NCI-H748 (cell line): Measurements from ENCODE around the gene SWAP70.
A peak's percentile ranks its signal among the peaks of the same experiment; 100 is the strongest.

Source experiments
- DNase-seq: peaks from one replicate; lab custom pipeline; 2025; ENCODE audit not compliant: unreplicated experiment; lab: John Stamatoyannopoulos, UW

SWAP70 gene

DNA sequence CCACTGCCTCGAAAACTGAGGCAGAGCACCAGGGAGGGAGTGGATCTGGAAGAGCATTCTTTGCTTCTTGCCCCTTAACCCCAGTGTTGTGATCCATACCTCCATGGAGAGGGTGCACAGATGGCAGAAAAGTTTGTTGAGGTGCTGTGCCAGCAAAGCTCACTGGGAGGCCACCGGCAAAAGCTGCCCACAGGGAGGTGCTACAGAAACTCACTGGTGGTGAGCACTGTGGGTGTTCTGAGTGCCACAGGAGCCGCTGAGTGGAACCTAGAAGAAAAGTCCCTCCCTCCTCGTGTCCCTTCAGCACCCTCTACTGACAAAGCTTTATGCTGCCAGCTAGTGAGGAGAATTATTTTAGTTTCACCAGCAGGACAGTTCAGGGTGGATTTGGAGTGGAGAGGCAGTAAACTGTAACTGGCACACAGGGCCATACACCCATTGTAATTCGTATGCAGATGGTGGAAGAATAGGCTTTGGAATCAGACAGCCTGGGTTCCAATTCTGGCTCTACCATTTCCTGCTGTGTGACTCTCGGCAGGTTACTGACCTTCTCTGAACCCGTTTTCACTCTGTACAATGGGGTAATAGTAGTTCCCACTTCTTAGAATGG lies 84.6 kb downstream of the SWAP70 start:
- DNase-seq, result peak; percentile 38

DNA sequence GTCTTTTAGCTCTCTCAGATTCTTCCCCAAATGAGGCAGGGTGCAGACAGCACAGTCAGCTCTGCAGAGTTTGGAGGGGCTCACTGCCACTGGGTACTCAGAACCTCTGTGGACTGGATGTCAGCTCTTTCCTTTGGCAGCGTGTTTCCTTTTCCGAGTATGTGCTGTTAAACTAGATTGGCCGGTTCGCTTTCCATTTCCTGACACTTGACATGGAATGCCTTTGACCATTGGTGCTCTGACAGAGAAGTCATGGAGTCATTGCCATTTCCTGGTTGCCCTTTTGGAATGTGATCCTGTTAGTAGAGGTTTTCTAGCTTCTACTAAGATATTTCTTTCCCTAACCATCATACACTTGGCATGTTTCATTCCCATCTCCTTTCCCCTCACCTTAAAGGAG lies 86.7 kb downstream of the SWAP70 start:
- no peak for DNase-seq

DNA sequence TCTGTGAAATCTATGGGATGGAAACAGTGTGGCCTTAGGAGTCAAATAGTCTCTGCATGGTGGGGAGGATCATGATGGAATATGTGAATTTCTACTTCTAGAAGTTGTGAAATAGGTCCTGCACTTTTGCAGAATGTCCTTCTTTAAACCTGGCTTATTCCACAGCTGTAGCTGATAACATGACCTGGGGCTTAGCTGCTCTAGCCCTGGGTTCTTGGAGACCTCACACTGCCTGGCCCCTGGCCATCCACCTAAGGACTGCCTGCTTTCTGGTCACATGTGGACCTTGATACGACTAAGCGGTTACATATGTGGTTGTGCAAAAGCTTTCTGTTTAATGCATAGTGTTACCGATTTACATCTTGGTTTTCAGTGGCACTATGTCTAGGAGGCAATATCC lies 88.2 kb downstream of the SWAP70 start:
- DNase-seq, result no peak

DNA sequence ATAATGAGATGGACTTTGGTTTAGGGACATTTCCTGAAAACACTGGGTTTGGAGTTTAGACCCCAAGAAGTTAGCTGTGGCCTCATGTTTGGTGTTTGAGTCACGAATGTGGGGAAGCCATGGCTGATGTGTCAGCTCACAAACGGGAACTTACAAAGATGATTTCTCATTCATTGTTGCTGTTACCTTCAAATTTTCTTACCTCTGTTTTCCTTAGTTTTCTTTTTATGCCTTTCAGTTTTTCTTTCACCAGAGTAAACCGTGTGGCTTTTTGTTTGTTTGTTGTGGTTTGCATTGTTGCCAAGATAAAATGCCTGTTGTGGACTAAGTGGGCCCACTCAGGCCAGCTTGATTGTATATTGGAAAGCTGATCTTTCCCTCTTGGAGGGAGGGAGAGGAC lies 89.1 kb downstream of the SWAP70 start:
- DNase-seq, result no peak

DNA sequence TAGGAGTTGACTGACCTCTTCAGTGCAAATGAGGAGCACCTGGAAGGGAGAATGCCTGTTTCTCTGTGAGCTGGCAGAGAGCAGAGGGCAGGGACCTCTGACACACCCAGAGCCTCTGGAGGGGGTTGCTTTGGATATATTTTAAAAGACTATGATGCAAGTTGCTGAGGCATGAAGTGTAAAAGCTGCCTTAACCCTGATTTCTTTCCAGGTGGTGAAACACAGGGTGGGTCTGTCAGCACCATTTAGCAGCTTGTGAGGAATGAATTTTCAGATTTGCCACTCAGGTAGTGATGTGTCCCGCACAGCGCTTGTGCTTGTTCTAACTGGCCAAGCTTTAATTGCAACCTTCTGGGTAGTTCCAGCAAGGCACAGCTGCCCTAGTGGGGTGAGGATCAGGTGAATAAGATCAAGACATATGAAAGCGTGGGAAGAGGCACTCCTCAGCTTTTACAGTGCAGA lies 90.2 kb downstream of the SWAP70 start:
- DNase-seq, result no peak

DNA sequence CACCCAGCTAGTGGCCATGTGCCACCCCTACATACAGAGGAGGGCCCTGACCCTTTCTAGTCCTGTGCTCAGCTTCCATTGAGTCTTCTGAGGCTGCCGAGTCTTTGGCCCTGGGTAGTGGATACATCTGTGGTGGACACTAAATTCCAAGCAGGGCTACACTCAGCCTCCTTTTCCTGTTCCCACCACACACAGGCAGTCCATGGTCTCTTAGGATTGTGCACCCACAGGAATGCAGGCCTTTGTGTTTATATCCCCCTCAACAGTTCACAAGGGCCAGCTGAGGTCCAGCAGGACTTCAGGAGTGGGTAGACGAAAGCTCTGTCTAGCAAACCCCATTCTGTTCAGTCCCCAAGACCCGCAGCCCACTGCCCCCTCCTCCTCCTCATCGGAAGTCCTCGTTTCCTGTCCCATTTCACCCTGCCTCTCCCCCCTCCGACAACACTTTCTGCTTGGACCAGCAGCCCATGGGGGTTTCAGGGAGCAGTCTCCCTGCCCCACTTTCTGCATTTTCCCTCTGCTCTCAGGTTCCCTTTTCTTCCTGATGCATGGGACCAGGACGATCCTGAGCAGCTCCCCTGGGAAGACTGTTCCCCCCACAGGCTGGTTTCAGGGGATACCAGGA lies 91.8 kb downstream of the SWAP70 start:
- DNase-seq, result no peak

DNA sequence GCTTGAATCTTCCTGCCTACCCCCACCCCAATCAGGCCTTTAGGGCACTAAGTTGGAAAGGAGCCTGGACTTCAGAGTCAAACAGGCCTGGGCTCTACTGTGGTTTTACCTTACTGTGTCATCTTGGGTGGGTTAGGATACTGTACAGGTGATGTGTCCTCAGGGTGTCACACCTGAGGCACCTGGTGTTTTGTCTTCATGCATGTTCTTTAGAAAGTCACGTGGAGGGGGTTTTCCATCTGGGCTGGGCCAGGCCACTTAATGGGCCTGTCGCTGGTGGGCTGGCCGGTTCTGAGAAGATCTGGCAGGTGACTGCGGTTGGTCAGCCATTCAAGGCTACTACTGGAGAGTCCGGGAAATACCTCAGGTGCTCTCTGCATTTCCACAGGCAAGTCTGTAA lies 92.6 kb downstream of the SWAP70 start:
- DNase-seq, result no peak

DNA sequence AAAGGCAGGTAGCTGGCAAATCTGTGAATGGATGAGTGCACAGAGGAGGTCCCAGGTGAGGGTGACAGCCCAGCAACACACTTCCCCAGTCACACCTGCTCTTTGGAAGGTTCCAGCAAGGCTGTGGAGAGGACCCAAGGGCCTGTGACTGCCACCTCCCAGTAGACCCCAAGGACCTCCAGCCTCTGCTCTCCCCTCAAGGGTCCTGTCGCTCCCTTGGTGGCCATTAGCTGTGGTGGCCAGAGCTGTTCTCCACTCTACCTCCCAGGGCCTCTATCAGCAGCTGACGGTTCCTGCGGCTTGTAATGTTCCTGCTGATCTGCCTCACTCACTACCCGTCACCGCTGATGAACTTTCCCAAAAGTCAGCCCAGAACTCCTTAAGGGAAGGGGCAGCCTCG lies 93.0 kb downstream of the SWAP70 start:
- no peak for DNase-seq

DNA sequence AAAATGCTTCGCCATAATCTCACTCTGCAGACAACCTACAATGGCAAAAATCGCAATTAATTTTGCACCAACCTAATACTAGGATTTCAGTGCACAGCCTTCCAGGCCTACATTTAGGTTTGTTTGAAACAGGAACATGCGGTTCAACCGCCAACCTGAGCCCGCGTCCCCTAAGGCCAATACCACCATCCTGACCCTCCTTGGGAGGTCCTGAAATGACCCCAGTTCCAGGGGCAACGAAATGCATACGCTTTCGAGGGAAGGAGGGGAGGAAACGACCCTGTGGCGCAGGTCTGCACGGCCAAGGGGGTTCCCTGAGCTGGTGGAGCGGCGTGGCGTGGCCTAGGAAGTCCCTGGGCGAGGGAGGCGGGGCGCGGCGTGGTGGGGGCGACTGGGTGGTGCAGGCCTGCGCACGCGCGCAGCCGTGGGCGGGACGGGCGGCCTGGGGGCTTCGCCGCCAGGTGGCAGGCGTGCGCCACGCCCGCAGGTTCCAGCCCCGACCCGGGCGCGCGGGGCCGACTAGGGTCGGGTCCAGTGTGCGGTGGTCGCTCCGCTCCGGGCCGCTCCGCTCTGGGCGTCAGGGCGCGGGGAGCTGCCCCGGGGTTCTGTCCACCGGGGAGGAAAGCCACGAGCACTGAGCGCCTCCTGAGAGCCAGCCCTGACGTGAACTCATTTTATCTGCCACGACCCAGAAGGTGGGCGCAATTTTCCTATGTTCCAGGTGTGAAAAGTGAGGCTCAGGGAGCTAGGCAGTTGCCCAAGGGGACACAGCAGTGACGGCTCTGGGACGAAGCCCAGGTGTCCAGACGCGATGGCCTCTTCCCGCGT lies 94.1 kb downstream of the SWAP70 start:
- DNase-seq, result peak; percentile 82

DNA sequence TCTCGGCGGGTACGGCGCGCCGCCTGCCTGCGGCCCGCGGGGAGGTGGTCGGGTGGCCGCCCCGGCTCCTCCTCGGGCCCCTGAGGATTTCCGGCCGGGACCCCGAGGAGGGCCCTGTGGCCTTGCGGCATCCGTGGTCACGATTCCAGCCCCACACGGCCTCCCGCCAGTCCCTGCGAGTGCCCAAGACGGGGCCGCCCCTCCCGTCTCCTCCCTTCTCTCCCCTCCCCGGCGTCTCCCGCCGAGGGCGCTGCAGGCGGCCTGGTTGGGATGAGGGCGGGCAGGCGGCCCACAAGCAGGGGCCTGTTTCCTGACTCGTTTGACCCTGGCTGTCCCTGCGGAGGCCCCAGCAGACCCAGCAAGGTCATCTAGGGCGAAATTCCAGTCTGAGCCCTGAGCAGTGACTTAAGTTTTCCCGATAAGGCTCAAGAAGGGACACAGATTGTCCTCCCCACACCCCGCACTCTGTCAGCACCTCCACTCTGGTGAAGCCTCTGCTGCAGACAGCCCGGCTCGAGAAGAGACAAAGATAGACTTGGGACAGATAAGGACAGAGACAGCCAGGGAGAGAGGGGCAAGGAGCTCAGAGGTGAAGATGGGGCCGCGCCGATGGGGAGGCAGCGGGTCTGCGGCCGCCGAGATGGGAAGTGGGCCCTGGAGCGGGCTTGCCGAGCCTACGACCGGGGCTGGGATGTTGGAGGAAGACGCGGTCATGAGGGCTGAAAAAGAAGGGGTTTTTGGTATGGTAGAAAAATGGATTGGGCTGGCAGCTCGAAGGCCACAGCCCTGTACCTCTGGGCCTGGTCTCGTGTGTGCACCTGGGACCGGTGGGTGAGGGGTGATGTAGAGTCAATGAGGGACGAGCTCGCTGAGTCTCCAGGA lies 95.0 kb downstream of the SWAP70 start:
- DNase-seq, result peak; percentile 70

DNA sequence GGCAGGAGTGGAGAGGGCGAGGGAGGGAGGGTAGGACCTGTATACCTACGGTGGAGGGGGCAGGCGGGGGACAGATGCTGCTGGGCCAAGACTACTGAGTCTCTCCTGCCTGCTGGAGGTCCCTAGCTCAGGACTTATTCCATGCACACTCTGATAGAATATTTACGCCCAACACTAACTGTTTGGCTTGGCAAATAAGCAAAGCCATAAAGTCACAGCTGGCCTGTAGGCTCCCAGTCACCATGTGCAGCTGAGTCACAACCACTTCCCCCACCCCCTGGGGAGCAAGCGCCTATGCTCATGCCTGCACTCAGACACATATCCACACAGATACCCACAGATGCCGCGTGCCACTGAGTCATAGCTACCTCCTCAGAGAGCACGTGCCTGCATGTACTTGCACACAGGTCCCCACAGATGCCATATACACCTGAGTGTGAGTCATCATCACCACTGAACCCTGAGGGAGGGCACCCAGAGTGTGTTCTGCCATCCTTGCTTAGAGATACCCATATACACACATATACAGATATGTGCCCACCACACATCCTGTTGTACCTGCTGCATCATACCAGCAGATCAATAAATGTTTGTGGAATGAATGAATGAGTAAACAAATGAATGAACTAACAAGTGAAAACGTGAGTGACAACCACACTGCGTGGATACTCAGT lies 95.8 kb downstream of the SWAP70 start:
- peak; percentile 16 for DNase-seq

DNA sequence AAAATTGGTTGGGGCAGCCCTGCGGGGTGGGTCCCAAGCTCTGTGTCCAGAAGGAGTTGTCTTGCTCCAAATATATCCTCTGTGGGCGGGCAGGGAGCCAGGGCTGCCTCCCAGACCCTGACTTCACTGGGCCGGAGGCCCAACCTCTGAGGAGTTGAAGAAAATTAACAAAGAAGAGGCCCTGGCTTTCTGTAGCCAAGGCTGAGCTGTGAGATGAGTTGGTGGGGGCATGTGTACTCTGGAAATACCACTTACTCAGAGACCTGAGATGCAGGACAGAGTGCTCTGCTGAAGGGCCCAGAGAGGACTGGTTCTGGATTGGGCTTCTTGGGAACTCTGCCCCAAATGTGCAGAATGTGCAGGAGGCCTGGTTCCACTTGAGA lies 96.3 kb downstream of the SWAP70 start:
- no peak for DNase-seq

DNA sequence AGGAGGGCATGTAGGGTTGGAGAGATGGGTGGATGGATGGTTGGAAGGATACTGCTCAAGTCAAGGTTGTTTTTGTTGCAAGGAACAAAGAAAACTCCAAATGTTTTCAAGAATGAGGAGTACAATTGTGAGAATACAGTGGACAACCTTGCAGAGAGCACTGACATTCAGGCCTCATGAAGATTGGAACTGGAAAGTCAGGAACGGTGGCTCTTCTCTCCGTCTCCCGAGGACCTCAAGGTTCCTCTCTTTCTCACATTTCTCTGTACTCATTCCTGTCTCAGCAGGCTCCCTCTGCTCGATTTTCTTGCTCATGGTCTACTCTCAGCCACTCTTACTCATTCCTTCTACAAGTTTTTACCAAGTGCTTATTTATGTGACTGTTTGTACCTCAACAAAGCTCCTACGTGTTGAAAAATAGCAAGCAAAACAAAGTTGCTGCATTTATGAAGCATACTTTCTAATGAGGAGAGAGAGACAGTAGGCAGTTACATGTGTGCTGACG lies 97.6 kb downstream of the SWAP70 start:
- DNase-seq, result no peak

DNA sequence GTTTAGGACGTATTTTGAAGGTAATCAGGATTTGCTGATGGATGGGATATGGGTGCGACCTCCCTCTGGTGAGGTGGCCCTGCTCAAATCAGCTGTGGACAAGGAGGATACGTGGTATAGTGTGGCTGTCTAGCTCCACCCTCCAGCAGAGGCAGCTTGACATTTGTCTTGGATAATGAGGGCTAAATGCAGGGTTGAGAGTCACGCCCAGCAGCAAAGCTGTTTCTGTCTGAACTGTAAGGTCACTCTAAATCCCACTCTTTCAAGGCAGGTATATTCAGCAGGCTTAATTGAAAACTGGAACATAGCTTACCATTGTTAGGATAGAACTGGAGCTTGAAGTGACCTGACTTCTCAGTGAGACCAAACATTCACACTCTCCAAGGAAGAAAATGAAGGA lies 98.7 kb downstream of the SWAP70 start:
- no peak for DNase-seq

DNA sequence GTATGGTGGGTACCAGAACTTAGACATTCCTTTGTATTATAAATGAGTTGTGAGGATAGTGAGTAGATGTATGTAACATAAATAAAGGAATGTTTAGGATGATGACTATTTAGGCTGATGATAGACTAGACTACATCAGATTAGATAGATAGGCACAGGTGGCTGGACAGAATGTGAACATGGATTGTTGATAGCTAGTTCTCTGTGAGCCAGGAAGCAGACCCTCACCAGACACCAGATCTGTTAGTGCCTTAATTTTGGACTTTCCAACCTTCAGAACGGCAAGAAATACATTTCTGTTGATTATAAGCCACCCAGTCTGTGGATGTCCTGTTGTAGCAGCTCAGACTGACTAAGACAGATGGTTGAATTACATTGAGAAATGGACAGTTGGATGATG lies 99.4 kb downstream of the SWAP70 start:
- no peak for DNase-seq

DNA sequence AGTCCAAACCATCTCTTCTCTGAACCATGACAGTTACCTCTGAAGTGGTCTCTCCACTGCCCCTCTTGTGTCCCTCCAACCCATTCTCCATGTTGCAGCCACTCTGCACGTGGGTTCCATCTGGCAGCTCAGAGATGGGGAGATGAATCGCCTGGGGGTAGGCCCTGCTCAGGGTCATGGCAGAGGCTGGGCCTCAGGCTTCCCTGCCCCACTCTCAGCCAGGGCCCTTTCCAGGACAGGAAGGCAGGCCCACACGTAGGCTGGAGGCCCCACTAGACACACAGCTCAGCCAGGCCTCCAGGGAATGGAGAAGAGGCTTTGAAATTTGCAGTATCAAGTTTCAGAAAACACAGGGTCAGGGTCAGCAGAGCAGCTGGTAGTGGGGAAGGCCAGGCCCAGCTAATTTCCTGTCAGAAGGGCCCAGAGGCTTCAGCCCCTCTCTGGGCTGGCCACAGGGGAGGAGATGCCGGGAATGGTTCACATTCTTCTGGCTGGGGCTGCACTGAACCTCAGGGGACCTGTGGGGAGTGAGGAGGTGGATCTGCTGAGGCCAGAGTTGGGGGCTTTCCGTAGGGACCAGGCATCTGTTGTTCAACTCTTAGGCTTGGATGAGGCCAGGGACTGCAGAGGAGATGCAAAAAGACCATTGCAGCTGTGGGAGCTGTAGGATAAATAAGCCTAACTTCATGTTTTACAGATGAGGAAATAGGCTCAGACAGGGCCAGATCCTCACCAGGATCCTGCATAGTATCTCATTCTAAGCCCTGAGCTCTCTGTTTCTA lies 101.6 kb downstream of the SWAP70 start:
- peak; percentile 66 for DNase-seq

DNA sequence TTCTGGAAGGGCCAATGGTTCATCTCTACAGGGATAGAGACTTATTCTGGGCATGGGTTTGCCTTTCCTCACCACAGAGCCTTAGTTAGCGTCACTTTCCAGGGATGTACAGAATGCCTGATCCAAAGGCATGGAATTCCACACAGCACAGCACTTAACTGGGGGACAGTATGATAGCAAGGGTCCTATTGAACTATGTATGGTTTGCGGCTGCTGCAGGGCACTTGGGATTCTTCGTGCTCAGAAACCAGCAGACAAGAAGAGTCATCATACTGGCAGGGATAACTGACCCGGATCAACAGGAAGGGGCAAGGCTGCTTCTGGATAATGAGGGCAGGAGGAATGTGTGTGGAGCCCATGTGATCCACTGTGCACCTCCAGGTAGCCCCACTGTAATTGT lies 105.7 kb downstream of the SWAP70 start:
- no peak for DNase-seq

DNA sequence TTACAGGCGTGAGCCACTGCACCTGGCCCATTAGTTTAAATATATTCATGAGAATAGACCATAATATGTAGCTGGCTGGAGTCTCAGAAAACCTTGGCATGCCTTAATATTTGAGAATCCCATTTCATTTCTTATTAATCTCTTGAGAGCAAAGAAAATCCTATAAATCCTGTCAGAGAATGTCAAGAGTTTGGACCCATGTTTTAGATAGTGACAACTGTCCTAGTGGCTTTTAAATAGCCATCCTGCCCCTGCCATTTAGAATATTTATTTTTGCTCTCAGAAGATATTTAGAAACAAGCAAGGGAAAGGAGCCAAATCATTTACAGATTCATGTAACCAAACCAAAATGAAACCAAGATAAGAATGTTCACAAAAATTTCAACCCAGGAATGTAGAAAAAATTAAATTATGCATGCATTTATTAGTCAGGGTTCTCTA lies 107.2 kb downstream of the SWAP70 start:
- DNase-seq, result no peak

DNA sequence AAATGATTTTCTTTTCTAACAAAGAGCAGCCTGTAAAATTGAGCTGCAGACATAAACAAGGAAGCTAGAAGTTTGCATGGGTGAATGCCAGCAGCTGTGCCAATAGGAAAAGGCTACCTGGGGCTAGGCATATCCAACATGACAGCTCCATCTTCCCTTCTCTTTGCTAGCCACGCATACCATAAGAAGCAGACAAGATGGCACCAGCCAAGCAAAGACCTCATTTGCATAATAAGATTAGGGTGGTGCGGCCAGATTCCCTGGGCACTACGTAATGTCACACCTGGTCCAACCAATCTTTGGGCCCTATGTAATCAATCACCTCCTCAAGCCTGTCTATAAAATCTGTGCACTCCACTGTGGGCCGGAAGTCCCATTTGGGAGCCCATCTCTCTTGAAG lies 108.3 kb downstream of the SWAP70 start:
- DNase-seq, result no peak

DNA sequence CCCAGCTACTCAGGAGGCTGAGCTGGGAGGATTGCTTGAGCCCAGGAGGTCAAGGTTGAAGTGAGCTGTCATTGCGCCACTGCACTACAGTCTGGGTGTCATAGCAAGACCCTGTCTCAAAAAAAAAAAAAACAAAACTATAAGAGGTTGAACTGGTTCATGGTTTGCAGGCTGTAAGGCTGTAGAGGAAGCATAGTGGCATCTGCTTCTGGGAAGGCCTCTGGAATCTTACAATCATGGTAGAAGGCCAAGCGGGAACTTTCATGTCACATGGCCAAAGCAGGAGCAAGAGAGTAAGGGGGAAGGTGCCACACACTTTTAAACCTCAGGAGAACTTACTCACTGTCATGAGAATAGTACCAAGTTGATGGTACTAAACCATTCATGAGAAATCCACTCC lies 109.6 kb downstream of the SWAP70 start:
- no peak for DNase-seq
